Loucy (cell line): ENCODE data around the gene MITD1.

ENCODE experiments used
- H2AFZ ChIP-seq: fragments of 200-600 bp; sonication (generic); 2 replicates; pipeline ENCODE4 v1.6.0; 2016; ENCODE audit warnings: antibody characterized with exemption, mild to moderate bottlenecking, low read length, moderate library complexity
- H3F3A ChIP-seq: fragments of 200-600 bp; 2 replicates; pipeline ENCODE4 v1.6.0; 2016; ENCODE audit warnings: antibody characterized with exemption, low read depth, mild to moderate bottlenecking
- H3K27me3 ChIP-seq: fragments of 200-600 bp; sonication (generic); 2 replicates; pipeline ENCODE4 v1.6.1; 2014; ENCODE audit warnings: low read length, mild to moderate bottlenecking; ENCODE audit not compliant: insufficient read depth, poor library complexity, severe bottlenecking
- H3K36me3 ChIP-seq: fragments of 200-600 bp; sonication (generic); 2 replicates; pipeline ENCODE4 v1.6.1; 2016; ENCODE audit warnings: low read length; ENCODE audit not compliant: insufficient read depth
- H3K4me1 ChIP-seq: fragments of 200-600 bp; sonication (generic); 2 replicates; pipeline ENCODE4 v1.5.1; 2014; ENCODE audit warnings: low read length, mild to moderate bottlenecking; ENCODE audit not compliant: insufficient read depth, poor library complexity, severe bottlenecking
- H3K4me2 ChIP-seq: fragments of 200-600 bp; sonication (generic); 2 replicates; pipeline ENCODE4 v1.6.0; 2014; ENCODE audit warnings: antibody characterized with exemption, low read length, low read depth, mild to moderate bottlenecking; ENCODE audit not compliant: poor library complexity, severe bottlenecking
- H3K4me3 ChIP-seq: fragments of 200-600 bp; sonication (generic); 2 replicates; pipeline ENCODE4 v1.5.1; 2014; ENCODE audit warnings: low read length, mild to moderate bottlenecking, mixed read lengths; ENCODE audit not compliant: poor library complexity, severe bottlenecking
- H3K79me2 ChIP-seq: fragments of 200-600 bp; sonication (generic); 2 replicates; pipeline ENCODE4 v1.6.1; 2014; ENCODE audit warnings: low read length; ENCODE audit not compliant: insufficient read depth
- H3K9ac ChIP-seq: fragments of 200-600 bp; sonication (generic); 2 replicates; pipeline ENCODE4 v1.6.0; 2014; ENCODE audit warnings: mild to moderate bottlenecking, low read depth, low read length, moderate library complexity; ENCODE audit not compliant: poor library complexity, severe bottlenecking
- H3K9me2 ChIP-seq: fragments of 200-600 bp; sonication (generic); replicated peaks from 2 replicates; pipeline ENCODE4 v1.6.1; 2016; ENCODE audit warnings: low read depth, low read length, mixed read lengths
- H3K9me3 ChIP-seq: fragments of 200-600 bp; sonication (generic); 2 replicates; pipeline ENCODE4 v1.6.1; 2014; ENCODE audit warnings: mild to moderate bottlenecking, antibody characterized with exemption, low read length, low read depth; ENCODE audit not compliant: insufficient read depth
- H4K20me1 ChIP-seq: fragments of 200-600 bp; sonication (generic); 2 replicates; pipeline ENCODE4 v1.6.0; 2014; ENCODE audit warnings: antibody characterized with exemption, low read length, mild to moderate bottlenecking; ENCODE audit not compliant: insufficient read depth, poor library complexity, severe bottlenecking
- EZH2phosphoT487 ChIP-seq: fragments of 200-600 bp; IDR thresholded peaks from 2 replicates; pipeline ENCODE4 v1.6.1; 2018; ENCODE audit warnings: antibody characterized with exemption, mild to moderate bottlenecking, moderate library complexity, borderline replicate concordance
- TF ChIP-seq, protein P1 (sequence below): fragments of 200-600 bp; sonication (generic); conservative IDR thresholded peaks from 2 replicates; pipeline ENCODE4 v1.5.1; 2014; ENCODE audit warnings: mild to moderate bottlenecking, antibody characterized with exemption, low read length

Gene MITD1

DNA sequence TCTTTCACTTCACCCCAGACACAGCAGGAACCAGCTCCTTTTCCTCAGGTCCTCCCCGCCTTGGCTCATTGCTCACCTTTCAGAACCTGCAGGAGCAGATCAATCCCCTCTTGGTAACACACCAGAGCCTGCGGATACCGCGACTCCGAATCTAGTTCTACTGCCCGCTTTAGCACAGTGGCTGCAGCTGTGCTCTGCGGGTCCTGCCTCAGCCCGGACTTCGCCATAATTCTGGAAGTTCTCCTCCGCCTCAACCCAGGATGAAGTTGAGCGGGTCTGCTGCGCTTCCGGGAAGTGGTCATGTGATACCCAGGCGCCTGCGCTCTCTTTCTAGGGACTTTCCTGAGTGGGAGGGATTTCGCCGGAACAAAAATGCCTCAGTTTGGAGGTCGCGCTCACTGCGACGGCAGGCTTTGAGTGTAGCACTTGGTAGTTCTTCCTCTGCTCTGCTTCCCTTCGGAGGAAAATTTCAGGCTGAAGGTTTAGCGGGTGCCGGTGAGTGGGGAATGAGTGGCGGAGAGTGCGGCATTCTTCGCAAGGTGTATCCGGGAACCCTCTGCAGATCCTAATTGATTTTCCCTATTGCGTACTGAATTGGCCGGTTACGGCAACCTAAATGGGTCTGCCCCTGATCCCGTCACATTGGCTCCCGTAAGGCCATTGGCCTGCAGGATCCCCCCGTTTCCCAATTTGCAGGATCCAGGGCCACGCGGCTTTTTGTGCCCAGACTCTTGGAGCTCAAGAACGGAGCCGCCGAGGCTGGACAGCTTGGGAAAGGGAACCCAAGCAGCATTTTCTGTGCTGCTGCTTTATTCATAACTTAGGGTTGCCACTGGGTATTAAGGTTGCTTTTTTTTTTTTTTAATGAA lies at the start of gene MITD1, which contains the start of gene MRPL30:
TSS of gene MITD1 (minus strand) at position 304 of the 869 bp plus-strand sequence. CDS start at position 227, 77 bp downstream.
TSS of gene MRPL30 (plus strand) at position 430 of the 869 bp plus-strand sequence. CDS start 5,020 bp downstream, outside the sequence.
- no peaks in the 10 kb centered on the region for H3F3A ChIP-seq
- TF ChIP-seq EZH2phosphoT487, result no peak
- TF ChIP-seq, protein P1, sequence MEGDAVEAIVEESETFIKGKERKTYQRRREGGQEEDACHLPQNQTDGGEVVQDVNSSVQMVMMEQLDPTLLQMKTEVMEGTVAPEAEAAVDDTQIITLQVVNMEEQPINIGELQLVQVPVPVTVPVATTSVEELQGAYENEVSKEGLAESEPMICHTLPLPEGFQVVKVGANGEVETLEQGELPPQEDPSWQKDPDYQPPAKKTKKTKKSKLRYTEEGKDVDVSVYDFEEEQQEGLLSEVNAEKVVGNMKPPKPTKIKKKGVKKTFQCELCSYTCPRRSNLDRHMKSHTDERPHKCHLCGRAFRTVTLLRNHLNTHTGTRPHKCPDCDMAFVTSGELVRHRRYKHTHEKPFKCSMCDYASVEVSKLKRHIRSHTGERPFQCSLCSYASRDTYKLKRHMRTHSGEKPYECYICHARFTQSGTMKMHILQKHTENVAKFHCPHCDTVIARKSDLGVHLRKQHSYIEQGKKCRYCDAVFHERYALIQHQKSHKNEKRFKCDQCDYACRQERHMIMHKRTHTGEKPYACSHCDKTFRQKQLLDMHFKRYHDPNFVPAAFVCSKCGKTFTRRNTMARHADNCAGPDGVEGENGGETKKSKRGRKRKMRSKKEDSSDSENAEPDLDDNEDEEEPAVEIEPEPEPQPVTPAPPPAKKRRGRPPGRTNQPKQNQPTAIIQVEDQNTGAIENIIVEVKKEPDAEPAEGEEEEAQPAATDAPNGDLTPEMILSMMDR, result no peak
- H3K4me2 ChIP-seq, result peak within 1 kb of the TSS; percentile 100
- H3K79me2 ChIP-seq, result peaks cover 62% of the 10 kb centered on the region
- H4K20me1 ChIP-seq, result peaks cover 14% of the 10 kb centered on the region
- no peaks in the 10 kb centered on the region for H3K27me3 ChIP-seq
- peak within 1 kb of the TSS; percentile 95 for H2AFZ ChIP-seq
- H3K4me1 ChIP-seq, result peaks cover 35% of the 10 kb centered on the region
- no peaks in the 10 kb centered on the region for H3K9me2 ChIP-seq
- no peaks in the 10 kb centered on the region for H3K9me3 ChIP-seq
- peak within 1 kb of the TSS; percentile 88 for H3K9ac ChIP-seq
- H3K36me3 ChIP-seq, result no peaks in the 10 kb centered on the region
- H3K4me3 ChIP-seq, result peak within 1 kb of the TSS; percentile 94

DNA sequence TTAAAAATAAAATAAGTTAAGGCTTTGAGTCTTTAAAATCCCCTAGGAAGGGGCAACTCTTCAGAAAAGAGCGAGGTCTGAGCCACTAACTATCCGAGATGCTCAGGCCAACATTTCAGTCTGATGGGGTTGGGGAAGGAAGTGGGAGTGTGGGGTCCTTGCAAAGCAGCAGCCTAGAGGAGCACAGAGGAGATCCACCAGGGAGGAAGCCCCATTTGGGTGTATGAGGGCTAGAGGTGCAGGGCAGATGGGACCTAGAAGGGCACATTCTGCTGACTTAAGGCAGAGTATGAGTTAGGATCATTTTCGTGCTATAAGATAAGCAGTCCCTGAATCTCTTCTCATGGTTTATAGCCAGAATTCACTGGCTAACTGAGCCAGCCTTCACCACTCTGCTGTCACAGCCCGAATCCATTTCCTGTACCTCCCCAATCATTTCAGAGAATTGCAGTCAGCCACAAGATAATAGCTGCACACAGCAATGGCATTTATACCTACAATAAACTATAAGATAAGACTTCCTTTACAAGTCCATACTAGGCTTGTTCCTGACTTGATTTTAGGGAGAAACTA lies 37.2 kb upstream of the MITD1 start:
- H4K20me1 ChIP-seq, result no peaks in the 10 kb centered on the region
- H3K9me2 ChIP-seq, result no peaks in the 10 kb centered on the region
- no peaks in the 10 kb centered on the region for H3F3A ChIP-seq
- H3K4me2 ChIP-seq, result no peak overlapping the region
- H3K36me3 ChIP-seq, result no peaks in the 10 kb centered on the region
- no peaks in the 10 kb centered on the region for H3K79me2 ChIP-seq
- H3K27me3 ChIP-seq, result no peaks in the 10 kb centered on the region
- H3K4me3 ChIP-seq, result no peak overlapping the region
- no peak for TF ChIP-seq EZH2phosphoT487
- TF ChIP-seq, protein P1, result no peak
- peaks cover 6% of the 10 kb centered on the region for H3K4me1 ChIP-seq
- H3K9ac ChIP-seq, result no peak overlapping the region
- no peaks in the 10 kb centered on the region for H3K9me3 ChIP-seq
- no peak overlapping the region for H2AFZ ChIP-seq

DNA sequence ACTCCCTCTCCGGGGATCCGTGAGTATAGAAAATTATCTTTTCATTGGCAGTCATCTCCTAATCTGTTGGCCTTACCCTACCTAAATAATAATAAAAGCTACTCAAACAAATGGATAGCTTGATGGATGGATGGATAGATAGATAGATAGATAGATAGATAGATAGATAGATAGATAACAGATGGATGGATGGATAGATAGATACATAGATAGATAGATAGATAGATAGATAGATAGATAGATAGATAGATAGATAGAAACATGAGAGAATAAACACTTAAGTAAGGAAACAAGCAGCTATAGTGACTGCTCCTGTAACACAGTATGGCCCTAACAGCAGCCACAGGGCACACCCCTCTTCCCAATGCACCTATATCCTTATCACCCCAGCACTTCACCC lies 35.2 kb upstream of the MITD1 start:
- H3K9me3 ChIP-seq, result no peaks in the 10 kb centered on the region
- no peaks in the 10 kb centered on the region for H3K79me2 ChIP-seq
- H3K4me1 ChIP-seq, result peaks cover 6% of the 10 kb centered on the region
- no peaks in the 10 kb centered on the region for H3K9me2 ChIP-seq
- no peaks in the 10 kb centered on the region for H4K20me1 ChIP-seq
- H3K36me3 ChIP-seq, result no peaks in the 10 kb centered on the region
- no peak overlapping the region for H3K4me2 ChIP-seq
- TF ChIP-seq EZH2phosphoT487, result no peak
- TF ChIP-seq, protein P1, result no peak
- no peak overlapping the region for H3K9ac ChIP-seq
- no peaks in the 10 kb centered on the region for H3F3A ChIP-seq
- no peaks in the 10 kb centered on the region for H3K27me3 ChIP-seq
- H2AFZ ChIP-seq, result no peak overlapping the region
- no peak overlapping the region for H3K4me3 ChIP-seq
